Liver (tissue), 3 donors: ENCODE data around the gene LYRM4.

Experiments
- FOXA1 ChIP-seq: IDR thresholded peaks from 2 replicates; pipeline ENCODE4 v1.6.1; 2016; ENCODE audit warnings: antibody characterized with exemption
- FOXA2 ChIP-seq: IDR thresholded peaks from 2 replicates; pipeline ENCODE4 v1.6.1; 2016; ENCODE audit warnings: antibody characterized with exemption
- HNF4A ChIP-seq, 2 donors: conservative IDR thresholded peaks; 2 replicates each; pipeline ENCODE4 v1.6.1; 2016; ENCODE audit warnings: antibody characterized with exemption in 2 of 2, mild to moderate bottlenecking in 2 of 2
- HNF4G ChIP-seq: IDR thresholded peaks from 2 replicates; pipeline ENCODE4 v1.6.1; 2016; ENCODE audit warnings: antibody characterized with exemption
- JUND ChIP-seq, 2 donors: IDR thresholded peaks; 2 replicates each; pipeline ENCODE4 v1.6.1; 2016; ENCODE audit warnings: antibody characterized with exemption in 2 of 2
- RAD21 ChIP-seq, 2 donors: IDR thresholded peaks; 2 replicates each; pipeline ENCODE4 v1.6.1; 2016; ENCODE audit warnings: antibody characterized with exemption in 2 of 2, mild to moderate bottlenecking in 2 of 2
- SP1 ChIP-seq: IDR thresholded peaks from 2 replicates; pipeline ENCODE4 v1.6.1; 2018; ENCODE audit warnings: antibody characterized with exemption, mild to moderate bottlenecking
- TAF1 ChIP-seq: conservative IDR thresholded peaks from 2 replicates; pipeline ENCODE4 v1.6.1; 2016; ENCODE audit warnings: antibody characterized with exemption, mild to moderate bottlenecking
- YY1 ChIP-seq: IDR thresholded peaks from 2 replicates; pipeline ENCODE4 v1.6.1; 2016; ENCODE audit warnings: antibody characterized with exemption, mild to moderate bottlenecking
- TF ChIP-seq, protein P1 (sequence below): IDR thresholded peaks from 2 replicates; pipeline ENCODE4 v1.6.1; 2016; ENCODE audit warnings: antibody characterized with exemption, mild to moderate bottlenecking
- TF ChIP-seq, protein P2 (sequence below): fragments of 150-350 bp; IDR thresholded peaks from 2 replicates; pipeline ENCODE4 v1.5.1; 2017; ENCODE audit warnings: improper control_type of control experiment, low read depth, low read length; ENCODE audit not compliant: missing input control
- TF ChIP-seq, protein P3 (sequence below): IDR thresholded peaks from 2 replicates; pipeline ENCODE4 v1.6.1; 2016; ENCODE audit warnings: antibody characterized with exemption
- TF ChIP-seq, protein P4 (sequence below): IDR thresholded peaks from 2 replicates; pipeline ENCODE4 v1.6.1; 2016; ENCODE audit warnings: antibody characterized with exemption
- TF ChIP-seq, protein P5 (sequence below): IDR thresholded peaks from 2 replicates; pipeline ENCODE4 v1.6.1; 2016; ENCODE audit warnings: antibody characterized with exemption
- donor health status: healthy.
- donor health status: healthy.

DNA sequence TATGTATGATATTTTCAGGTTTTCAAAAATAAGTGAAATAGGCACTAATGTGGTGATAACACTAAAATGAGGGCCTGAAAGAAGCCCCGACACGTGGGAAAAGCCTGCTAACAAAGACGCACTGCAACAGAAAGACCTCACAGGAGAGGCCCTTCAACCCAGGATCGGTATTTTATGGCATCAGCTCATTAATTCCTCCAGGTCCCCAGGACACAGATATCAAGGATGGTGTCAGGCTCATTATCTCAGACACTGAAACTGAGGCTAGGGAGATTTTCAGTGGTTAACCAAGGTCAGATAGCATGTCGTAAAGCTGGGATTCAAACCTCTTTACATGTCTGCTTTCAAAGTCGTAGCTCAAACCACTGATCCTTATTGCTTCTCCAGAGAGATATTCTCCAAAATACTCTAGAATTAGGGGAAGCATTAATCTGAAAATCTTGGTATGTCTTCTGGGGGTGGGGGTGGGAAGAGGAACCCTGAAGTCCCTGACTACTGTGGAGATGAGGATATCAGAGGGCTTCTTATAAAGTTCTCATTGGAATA is 111.5 kb downstream of the LYRM4 start:
- TF ChIP-seq, protein P1, sequence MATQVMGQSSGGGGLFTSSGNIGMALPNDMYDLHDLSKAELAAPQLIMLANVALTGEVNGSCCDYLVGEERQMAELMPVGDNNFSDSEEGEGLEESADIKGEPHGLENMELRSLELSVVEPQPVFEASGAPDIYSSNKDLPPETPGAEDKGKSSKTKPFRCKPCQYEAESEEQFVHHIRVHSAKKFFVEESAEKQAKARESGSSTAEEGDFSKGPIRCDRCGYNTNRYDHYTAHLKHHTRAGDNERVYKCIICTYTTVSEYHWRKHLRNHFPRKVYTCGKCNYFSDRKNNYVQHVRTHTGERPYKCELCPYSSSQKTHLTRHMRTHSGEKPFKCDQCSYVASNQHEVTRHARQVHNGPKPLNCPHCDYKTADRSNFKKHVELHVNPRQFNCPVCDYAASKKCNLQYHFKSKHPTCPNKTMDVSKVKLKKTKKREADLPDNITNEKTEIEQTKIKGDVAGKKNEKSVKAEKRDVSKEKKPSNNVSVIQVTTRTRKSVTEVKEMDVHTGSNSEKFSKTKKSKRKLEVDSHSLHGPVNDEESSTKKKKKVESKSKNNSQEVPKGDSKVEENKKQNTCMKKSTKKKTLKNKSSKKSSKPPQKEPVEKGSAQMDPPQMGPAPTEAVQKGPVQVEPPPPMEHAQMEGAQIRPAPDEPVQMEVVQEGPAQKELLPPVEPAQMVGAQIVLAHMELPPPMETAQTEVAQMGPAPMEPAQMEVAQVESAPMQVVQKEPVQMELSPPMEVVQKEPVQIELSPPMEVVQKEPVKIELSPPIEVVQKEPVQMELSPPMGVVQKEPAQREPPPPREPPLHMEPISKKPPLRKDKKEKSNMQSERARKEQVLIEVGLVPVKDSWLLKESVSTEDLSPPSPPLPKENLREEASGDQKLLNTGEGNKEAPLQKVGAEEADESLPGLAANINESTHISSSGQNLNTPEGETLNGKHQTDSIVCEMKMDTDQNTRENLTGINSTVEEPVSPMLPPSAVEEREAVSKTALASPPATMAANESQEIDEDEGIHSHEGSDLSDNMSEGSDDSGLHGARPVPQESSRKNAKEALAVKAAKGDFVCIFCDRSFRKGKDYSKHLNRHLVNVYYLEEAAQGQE: no peak
- TF ChIP-seq, protein P2, sequence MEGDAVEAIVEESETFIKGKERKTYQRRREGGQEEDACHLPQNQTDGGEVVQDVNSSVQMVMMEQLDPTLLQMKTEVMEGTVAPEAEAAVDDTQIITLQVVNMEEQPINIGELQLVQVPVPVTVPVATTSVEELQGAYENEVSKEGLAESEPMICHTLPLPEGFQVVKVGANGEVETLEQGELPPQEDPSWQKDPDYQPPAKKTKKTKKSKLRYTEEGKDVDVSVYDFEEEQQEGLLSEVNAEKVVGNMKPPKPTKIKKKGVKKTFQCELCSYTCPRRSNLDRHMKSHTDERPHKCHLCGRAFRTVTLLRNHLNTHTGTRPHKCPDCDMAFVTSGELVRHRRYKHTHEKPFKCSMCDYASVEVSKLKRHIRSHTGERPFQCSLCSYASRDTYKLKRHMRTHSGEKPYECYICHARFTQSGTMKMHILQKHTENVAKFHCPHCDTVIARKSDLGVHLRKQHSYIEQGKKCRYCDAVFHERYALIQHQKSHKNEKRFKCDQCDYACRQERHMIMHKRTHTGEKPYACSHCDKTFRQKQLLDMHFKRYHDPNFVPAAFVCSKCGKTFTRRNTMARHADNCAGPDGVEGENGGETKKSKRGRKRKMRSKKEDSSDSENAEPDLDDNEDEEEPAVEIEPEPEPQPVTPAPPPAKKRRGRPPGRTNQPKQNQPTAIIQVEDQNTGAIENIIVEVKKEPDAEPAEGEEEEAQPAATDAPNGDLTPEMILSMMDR: no peak
- TF ChIP-seq SP1 (no peak), RAD21 (IDR thresholded peaks at IDR 0.05) (no peak), JUND (IDR thresholded peaks at IDR 0.05) (no peak), FOXA1 (no peak), TAF1 (no peak), FOXA2 (no peak), YY1 (no peak), HNF4A (conservative IDR thresholded peaks at IDR 0.05) (no peak), HNF4G (no peak)
- TF ChIP-seq, protein P3, sequence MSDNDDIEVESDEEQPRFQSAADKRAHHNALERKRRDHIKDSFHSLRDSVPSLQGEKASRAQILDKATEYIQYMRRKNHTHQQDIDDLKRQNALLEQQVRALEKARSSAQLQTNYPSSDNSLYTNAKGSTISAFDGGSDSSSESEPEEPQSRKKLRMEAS: no peak
- TF ChIP-seq, protein P4, sequence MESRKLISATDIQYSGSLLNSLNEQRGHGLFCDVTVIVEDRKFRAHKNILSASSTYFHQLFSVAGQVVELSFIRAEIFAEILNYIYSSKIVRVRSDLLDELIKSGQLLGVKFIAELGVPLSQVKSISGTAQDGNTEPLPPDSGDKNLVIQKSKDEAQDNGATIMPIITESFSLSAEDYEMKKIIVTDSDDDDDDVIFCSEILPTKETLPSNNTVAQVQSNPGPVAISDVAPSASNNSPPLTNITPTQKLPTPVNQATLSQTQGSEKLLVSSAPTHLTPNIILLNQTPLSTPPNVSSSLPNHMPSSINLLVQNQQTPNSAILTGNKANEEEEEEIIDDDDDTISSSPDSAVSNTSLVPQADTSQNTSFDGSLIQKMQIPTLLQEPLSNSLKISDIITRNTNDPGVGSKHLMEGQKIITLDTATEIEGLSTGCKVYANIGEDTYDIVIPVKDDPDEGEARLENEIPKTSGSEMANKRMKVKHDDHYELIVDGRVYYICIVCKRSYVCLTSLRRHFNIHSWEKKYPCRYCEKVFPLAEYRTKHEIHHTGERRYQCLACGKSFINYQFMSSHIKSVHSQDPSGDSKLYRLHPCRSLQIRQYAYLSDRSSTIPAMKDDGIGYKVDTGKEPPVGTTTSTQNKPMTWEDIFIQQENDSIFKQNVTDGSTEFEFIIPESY: no peak
- TF ChIP-seq, protein P5, sequence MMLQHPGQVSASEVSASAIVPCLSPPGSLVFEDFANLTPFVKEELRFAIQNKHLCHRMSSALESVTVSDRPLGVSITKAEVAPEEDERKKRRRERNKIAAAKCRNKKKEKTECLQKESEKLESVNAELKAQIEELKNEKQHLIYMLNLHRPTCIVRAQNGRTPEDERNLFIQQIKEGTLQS: no peak
